AG04450 (cell line): ENCODE data around the gene PALLD. TPM values are rescaled to one million over a fixed set of nuclear protein-coding genes. Genes with fewer than 3 reads are reported as not detected.

Experiments used
- CTCF ChIA-PET: fragments of 300-600, 350-600 bp; formaldehyde crosslinking; extraction: SDS; loops from one replicate; lab custom pipeline; 2022; ENCODE audit warnings: antibody characterized with exemption, inconsistent platforms; lab: Charles Lee
- POLR2A ChIA-PET: fragments of 350-600 bp; formaldehyde crosslinking; extraction: SDS; loops from one replicate; lab custom pipeline; 2021; ENCODE audit warnings: antibody characterized with exemption, inconsistent platforms; lab: Yijun Ruan, JAX
- DNase-seq: peaks from one replicate; pipeline ENCODE4 v3.0.0-alpha.2; 2011; ENCODE audit warnings: low read depth, low spot score
- H3K27ac ChIP-seq: one replicate; pipeline ENCODE4 v1.5.1; 2012; ENCODE audit warnings: low read depth, low read length, control low read depth
- H3K27me3 ChIP-seq: one replicate; pipeline ENCODE4 v1.6.0; 2012; ENCODE audit warnings: low read length; ENCODE audit not compliant: control insufficient read depth, insufficient read depth
- H3K4me3 ChIP-seq: 2 replicates; pipeline ENCODE4 v1.5.1; 2011; ENCODE audit warnings: mild to moderate bottlenecking, low read depth, low read length, control low read depth
- H3K9me3 ChIP-seq: 2 replicates; pipeline ENCODE4 v1.5.1; 2012; ENCODE audit warnings: low read length; ENCODE audit not compliant: control insufficient read depth, insufficient read depth
- polyA plus RNA-seq: library from polyadenylated mRNA; depleted of rRNA; stranded (reverse); fragments of >200 nt; gene quantifications from 2 replicates; pipeline ENCODE4 v1.2.3, GENCODE V29; 2011
- TF ChIP-seq, protein P1 (sequence below): IDR thresholded peaks from 2 replicates; pipeline ENCODE4 v1.5.1; 2011; ENCODE audit warnings: low read depth, low read length, control low read depth, inconsistent platforms

Gene PALLD
- polyA plus RNA-seq, 1 experiment: 159 TPM

DNA sequence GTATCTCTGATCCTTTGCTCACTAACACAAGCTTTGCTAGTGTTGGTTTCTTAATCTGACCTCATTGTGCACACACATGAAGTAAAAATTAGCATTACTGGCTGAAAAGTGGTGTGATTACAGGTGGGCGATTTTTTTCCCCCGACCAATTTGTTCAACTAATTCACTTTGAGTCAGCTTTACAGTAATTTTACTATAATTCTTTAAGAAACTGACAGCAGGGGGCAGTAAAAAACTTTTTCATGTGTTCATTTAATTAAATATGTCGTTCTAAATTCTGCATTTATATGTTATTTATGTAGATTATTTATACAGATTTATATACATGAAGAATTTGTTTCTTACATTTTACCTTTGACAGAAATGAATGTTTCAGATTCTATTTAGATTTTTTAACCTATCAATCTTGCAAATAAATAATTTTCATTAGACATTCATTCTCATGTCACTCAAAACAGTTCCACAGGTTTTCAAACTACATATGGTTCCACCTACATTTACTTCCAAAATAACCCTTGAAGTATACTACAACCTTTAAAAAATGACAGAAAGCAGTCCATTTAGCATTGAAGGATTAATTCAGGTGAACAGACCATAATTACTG, 17.5 kb downstream of the PALLD start:
- no peaks in the 10 kb centered on the region for H3K27me3 ChIP-seq
- H3K27ac ChIP-seq: no peak overlapping the region
- H3K4me3 ChIP-seq: no peak overlapping the region
- ChIA-PET POLR2A (no interaction called here), CTCF (interaction anchor here (0.6 to 3.6 kb wide), 22 partner anchors 11 to 410 kb away, joined by 3 to 21 read pairs (median 4); no protein-coding TSS in a partner anchor)
- no peak for DNase-seq
- no peaks in the 10 kb centered on the region for H3K9me3 ChIP-seq
- TF ChIP-seq, protein P1, sequence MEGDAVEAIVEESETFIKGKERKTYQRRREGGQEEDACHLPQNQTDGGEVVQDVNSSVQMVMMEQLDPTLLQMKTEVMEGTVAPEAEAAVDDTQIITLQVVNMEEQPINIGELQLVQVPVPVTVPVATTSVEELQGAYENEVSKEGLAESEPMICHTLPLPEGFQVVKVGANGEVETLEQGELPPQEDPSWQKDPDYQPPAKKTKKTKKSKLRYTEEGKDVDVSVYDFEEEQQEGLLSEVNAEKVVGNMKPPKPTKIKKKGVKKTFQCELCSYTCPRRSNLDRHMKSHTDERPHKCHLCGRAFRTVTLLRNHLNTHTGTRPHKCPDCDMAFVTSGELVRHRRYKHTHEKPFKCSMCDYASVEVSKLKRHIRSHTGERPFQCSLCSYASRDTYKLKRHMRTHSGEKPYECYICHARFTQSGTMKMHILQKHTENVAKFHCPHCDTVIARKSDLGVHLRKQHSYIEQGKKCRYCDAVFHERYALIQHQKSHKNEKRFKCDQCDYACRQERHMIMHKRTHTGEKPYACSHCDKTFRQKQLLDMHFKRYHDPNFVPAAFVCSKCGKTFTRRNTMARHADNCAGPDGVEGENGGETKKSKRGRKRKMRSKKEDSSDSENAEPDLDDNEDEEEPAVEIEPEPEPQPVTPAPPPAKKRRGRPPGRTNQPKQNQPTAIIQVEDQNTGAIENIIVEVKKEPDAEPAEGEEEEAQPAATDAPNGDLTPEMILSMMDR: peak; percentile 42

DNA sequence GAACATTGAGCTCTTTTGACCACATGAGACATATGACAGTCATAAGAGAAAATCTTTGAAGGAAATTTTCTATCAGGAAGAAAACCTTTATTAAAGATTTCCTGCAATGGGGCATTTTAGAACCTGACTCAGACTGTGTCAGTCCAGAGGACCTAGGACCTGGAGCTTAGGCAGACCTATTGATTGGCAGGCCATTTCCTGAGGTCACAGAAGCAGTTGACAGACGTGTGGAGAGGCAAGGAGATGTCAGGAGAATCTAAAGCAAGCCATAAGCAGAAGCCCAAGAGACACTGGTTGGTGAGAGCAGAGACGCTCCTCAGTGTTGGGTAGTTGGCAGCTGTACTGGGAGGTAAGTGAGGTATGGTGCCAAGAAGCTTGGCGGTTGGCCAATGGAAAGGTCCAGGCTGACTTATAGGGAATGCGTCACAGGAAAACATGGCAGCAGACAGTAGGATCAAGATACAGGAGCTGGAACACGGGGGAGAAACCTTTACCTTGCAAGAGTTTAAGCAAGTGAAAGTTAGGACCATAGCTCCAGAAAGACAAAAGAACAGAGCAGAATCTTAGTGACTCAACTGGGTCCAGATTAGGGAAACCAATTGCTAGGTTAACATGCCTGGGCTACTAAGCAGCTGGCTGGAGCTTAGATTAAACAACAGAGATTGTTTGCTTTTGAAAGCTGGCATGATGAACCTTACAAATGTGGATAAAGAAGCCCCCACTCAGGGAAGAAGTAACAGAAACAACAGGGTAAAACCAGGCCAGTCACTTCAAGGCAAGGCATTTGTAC, 18.6 kb downstream of the PALLD start:
- H3K9me3 ChIP-seq: no peaks in the 10 kb centered on the region
- TF ChIP-seq, protein P1: no peak
- no peak overlapping the region for H3K27ac ChIP-seq
- no peaks in the 10 kb centered on the region for H3K27me3 ChIP-seq
- no peak overlapping the region for H3K4me3 ChIP-seq
- ChIA-PET CTCF (interaction anchor here (0.6 to 3.6 kb wide), 17 partner anchors 8 to 409 kb away, joined by 3 to 21 read pairs (median 4); no protein-coding TSS in a partner anchor), POLR2A (no interaction called here)
- no peak for DNase-seq

DNA sequence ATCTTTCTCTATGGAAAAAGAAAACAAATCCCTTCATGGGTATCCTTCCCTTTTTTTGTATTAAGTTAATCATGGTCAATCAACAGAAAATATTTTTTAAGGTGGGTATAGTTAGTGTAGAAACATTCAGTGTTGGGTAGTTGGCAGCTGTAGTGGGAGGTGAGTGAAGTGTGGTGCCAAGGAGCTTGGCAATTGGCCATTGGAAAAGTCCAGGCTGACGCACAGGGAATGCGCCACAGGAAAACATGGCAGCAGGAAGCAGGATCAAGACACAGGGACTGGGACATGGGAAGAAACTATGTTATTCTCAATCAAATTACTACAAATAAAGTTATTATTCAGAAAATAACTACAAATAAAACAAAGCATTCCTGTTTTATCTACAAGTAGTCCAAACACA, 20.0 kb downstream of the PALLD start:
- no peak for DNase-seq
- ChIA-PET POLR2A (no interaction called here), CTCF (interaction anchor here (0.7 to 3.4 kb wide), 4 partner anchors 11 to 405 kb away, joined by 3 to 21 read pairs (median 6); no protein-coding TSS in a partner anchor)
- Histone ChIP-seq H3K9me3 (no peaks in the 10 kb centered on the region), H3K27ac (no peak overlapping the region), H3K27me3 (no peaks in the 10 kb centered on the region), H3K4me3 (no peak overlapping the region)
- TF ChIP-seq, protein P1: no peak

DNA sequence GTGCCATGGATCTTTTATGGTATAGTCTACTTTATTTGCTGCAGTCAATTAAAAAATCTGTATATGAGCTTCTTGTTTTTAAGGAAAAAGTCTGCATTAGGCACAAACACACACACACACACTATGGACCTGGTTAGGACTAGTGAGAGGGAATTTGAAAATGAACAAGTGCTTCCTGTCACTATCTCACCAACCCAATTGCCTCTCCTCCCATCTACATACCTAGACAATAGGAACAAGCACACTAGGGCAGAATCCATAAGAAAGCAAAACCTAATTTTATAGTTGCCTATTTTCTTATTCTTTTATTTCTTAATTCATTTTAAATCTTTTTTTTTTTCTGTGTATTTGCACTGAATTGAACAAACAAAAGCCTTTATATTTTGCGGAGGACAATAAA, 22.7 kb downstream of the PALLD start:
- no peak for DNase-seq
- Histone ChIP-seq H3K9me3 (no peaks in the 10 kb centered on the region), H3K27ac (no peak overlapping the region), H3K4me3 (no peak overlapping the region), H3K27me3 (no peaks in the 10 kb centered on the region)
- ChIA-PET CTCF (interaction anchor here (1.0 kb wide), 1 partner anchor 402 kb away, joined by 3 read pairs; no protein-coding TSS in a partner anchor), POLR2A (no interaction called here)
- TF ChIP-seq, protein P1: no peak

DNA sequence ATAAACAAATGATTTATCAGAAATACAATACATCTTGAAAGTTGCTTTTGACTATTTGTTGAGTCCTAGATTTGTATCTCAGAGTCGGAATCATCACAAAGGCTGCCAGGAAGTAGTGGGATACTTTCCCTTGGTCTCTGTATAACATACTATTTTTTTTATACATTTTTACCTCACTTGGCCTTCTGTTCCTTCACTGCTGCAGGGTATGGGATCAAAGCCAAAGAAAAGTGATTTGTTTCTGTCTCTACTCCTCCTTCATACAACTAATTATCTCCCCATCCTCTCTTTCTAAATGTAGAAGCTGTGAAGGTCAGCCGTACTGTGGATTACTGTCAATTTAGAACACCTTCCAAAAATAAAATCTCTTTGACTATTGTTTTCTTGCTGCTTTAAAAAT, 24.9 kb downstream of the PALLD start:
- no peak for DNase-seq
- TF ChIP-seq, protein P1: no peak
- ChIA-PET CTCF (interaction anchor here (1.6 to 1.7 kb wide), 2 partner anchors 64 to 401 kb away, joined by 5 to 6 read pairs; no protein-coding TSS in a partner anchor), POLR2A (no interaction called here)
- H3K27ac ChIP-seq: no peak overlapping the region
- no peaks in the 10 kb centered on the region for H3K9me3 ChIP-seq
- no peak overlapping the region for H3K4me3 ChIP-seq
- H3K27me3 ChIP-seq: no peaks in the 10 kb centered on the region
